NCI-H226 (cell line): ENCODE results near the gene MARCHF3.
"Not testable (repeated sequence)": the region's sequence is repeated elsewhere in the genome, so short reads cannot be mapped to it uniquely, and the experiment has no call there.

Source experiments
- DNase-seq: peaks from one replicate; pipeline ENCODE4 v3.0.0-alpha.2; 2015

Gene MARCHF3

GRCh38 chr5:126911986-126912385 lies 118.4 kb downstream of the MARCHF3 start:
- DNase-seq, result no peak

- DNase-seq, result no peak
These were observed 120.5 kb downstream of the MARCHF3 start for GRCh38 chr5:126909856-126910255.

DNA sequence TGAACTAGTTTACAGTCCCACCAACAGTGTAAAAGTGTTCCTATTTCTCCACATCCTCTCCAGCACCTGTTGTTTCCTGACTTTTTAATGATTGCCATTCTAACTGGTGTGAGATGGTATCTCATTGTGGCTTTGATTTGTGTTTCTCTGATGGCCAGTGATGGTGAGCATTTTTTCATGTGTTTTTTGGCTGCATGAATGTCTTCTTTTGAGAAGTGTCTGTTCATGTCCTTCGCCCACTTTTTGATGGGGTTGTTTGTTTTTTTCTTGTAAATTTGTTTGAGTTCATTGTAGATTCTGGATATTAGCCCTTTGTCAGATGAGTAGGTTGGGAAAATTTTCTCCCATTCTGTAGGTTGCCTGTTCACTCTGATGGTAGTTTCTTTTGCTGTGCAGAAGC lies 126.0 kb downstream of the MARCHF3 start:
- not testable (repeated sequence) for DNase-seq

DNA sequence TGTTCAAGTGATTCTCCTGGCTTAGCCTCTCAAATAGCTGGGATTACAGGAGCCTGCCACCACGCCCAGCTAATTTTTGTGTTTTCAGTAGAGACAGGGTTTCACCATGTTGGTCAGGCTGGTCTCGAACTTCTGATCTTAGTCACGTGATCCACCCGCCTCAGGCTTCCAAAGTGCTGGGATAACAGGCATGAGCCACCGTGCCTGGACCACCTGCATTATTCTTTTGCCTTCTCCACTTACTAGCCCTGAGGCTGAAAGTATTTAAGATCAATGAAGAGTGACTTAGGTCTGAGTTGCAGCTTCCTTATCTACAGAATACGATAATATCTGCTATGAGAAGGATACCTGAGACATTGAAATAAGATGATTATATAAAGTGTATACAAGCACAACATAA lies 129.6 kb downstream of the MARCHF3 start:
- no peak for DNase-seq

GRCh38 chr5:126899476-126899875 lies 130.9 kb downstream of the MARCHF3 start:
- DNase-seq, result no peak

DNA sequence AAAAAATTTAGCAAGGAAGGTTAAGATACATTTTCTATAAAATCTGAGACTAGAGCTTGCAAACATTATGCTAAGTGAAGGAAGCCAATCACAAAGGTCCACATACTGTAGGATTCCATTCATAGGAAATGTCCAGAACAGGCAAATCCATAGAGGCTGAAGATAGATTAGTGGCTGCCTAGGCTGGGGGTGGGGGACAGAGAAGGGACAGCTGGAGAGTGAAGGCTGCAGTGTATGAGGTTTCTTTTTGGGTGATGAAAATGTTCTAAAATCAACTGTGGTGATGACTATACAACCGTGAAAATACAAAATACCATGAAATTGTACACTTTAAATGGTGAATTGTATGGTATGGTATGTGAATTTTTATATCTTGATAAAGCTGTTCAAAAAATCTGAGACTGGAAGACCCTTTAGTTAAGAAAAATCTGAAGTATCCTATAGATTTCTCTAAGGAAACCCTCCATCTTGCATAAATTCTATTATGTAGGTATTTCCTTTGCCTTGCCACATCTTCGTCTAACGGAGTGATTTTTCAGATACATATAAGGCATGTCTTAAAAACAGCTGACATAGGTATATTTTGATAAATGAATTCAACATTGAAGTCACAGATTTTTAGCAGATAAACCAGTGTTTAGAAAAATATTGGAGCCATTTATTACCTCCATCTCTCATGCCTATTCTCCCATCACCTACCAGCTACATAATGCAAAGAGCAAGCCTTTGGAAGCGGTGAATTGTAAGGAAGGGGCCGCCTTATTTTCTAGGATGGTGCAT lies 132.3 kb downstream of the MARCHF3 start:
- DNase-seq, result no peak

DNA sequence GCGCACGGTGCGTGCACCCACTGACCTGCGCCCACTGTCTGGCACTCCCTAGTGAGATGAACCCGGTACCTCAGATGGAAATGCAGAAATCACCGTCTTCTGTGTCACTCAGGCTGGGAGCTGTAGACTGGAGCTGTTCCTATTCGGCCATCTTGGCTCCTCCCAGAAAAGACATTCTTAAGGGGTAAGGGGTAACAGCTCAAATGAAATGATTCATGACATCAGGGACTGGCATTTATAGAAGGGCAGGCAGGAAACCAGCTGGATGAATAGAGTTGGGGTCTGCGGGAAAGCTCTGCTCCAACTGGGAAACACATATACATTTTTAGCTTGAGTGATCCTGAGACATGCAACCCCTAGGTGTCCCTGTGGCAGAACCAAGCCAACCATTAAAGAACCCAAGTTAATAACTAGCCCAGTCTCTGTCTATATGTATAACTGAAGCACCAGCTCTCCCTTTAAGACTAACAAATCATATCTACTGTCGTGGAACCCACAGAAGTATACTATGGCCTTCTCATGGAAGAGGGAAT lies 134.1 kb downstream of the MARCHF3 start:
- no peak for DNase-seq

- DNase-seq, result not testable (repeated sequence)
These were observed 134.6 kb downstream of the MARCHF3 start for GRCh38 chr5:126895712-126896111.

DNA sequence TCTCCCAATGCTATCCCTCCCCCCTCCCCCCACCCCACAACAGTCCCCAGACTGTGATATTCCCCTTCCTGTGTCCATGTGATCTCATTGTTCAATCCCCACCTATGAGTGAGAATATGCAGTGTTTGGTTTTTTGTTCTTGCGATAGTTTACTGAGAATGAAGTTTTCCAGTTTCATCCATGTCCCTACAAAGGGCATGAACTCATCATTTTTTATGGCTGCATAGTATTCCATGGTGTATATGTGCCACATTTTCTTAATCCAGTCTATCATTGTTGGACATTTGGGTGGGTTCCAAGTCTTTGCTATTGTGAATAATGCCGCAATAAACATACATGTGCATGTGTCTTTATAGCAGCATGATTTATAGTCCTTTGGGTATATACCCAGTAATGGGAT lies 139.9 kb downstream of the MARCHF3 start:
- not testable (repeated sequence) for DNase-seq

GRCh38 chr5:126888175-126888574 lies 142.2 kb downstream of the MARCHF3 start:
- DNase-seq, result no peak

GRCh38 chr5:126884269-126884819 lies 146.0 kb downstream of the MARCHF3 start:
- peak; percentile 88 for DNase-seq

GRCh38 chr5:126883564-126884245 lies 146.7 kb downstream of the MARCHF3 start:
- peak; percentile 35 for DNase-seq

DNA sequence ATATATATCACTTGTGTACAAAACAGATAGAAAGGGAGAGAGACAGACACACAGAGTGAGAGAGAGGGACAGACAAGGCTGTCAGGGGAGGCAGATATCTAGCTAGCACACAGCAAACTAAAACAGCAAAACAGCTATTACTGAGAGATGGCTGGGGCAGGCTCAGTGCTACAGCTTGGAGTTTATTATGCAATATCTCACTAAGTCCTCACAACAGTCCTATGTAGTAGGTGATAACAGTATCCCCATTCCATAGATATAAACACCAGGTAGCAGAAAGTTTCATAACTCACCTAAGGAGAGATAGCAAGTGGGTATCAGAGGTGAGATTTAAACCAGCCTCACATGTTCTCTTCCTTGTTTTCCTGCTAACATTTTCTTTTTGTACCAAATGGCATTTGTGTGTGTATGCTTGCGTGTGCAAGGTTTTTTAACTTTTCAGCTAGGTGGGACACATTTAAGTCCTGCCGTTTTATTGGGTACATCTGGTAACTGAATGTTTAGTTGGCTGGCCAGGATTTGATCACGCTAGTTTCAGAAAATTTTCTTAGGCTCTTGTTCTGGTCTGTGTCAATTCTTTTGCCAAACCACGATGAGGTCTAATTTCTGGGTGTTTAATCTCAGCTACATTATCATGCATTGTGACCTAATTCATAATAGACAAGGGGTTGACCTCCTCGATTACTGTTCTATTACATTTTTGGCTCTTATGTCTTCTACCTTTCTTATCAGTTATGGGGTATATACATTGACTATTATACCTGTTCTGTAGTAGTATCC lies 148.3 kb downstream of the MARCHF3 start:
- DNase-seq, result no peak

DNA sequence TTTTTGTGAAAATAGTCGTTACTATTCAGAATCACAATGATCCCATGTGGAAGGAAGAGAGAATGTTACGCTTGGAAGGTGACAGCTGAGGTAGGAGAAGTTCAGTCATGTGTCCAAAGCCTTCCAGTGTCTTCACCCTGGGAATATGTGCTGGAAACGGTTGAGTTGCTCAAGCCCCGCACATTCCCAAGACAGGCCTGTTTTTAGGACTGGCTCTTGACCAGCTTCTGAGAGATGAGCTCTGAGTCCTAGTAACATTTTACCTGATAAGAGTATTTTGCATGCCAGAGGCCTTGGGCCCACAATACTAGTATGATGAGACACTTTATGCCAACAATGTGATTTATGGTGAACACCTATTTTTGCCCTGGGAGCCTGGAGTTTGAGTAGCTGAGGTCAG lies 151.7 kb downstream of the MARCHF3 start:
- DNase-seq, result peak; percentile 34

GRCh38 chr5:126878085-126878484 lies 152.3 kb downstream of the MARCHF3 start:
- DNase-seq, result no peak

- no peak for DNase-seq
These were observed 152.8 kb downstream of the MARCHF3 start for GRCh38 chr5:126877602-126878001.

- no peak for DNase-seq
These were observed 155.0 kb downstream of the MARCHF3 start for GRCh38 chr5:126875303-126875785.

DNA sequence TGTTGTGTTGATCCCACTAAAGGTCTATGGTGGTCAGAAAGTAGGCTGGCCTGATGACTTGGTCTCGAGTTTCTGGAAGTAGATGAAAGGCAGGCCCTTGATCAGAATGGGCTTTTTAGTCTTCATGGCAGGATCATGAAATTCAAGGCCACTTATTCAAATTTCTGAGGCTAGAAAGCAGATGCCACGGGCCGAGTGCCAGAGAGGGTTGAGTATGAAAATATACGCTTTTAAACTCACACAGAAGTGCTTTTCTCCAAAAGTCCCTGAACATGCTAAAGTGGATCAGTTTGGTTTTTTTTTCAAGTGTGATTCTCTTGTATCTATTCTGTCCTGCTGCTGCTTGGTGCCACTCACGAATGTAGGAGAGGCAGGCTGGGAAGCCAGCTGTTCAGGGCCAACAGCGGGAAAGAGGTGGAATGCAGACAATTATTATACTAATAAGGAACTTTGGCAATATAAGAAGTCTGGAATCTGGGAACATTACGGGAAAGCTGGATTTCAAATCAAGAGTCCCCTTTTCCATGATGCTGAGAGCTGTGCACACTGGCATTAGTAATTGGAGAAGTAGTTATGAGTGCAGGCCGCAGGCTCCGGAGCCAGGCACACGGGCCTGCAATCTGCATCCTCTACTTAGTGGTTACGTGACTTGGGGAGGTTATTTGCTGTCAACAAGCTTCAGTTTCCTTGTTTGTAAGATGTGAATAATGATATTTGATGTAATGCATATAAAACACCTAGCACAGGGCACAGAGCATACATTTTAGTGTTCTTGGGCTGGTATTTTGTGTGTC lies 157.6 kb downstream of the MARCHF3 start:
- DNase-seq, result no peak

DNA sequence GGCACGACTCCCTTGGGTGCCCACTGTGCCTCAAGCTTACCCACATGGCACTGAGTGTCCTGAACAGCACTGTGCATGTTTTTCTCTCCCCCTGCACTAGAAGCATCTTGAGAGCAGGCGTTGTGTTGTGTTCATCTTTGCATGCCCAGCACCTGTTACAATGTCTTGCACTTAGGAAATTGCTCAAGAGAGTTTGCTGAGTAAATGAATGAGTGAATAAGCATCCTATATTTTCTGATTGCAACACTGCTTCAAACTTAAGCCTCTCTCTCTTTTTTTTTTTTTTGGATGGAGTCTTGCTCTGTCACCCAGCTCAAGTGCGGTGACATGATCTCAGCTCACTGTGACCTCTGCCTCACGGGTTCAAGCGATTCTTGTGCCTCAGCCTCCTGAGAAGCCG lies 158.9 kb downstream of the MARCHF3 start:
- no peak for DNase-seq

- no peak for DNase-seq
These were observed 161.3 kb downstream of the MARCHF3 start for GRCh38 chr5:126869005-126869451.

DNA sequence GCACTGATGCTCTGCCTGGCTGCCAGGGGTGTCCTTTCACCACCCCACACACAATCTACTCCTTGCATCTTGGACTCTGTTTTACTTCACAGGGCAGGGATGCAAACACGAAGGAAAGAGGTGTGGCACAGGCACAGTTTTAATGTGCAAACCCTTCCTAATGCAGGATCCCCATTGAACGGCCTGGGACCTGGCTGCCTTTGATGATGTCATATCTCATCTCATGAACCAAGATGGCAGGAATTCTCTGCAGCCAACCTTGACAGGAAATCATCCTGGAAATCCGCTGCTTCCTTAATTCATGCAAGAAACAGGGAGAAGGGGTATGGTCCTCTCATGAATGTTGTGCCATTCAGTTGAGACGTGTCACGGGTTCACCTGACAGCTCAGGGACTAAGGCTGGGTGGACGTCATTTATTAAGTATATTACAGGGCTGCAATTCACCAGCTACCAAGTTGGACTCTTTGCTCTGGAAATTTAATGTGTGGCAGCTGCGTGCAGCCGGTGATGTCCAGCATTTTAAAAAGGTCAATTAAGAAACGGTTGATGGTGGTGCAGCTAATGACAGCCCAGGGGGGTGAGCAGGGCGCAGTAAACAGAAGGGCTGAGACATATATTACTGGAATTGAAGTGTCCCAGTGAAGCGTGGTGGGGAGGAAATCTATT lies 161.9 kb downstream of the MARCHF3 start:
- no peak for DNase-seq
